SH-SY5Y (cell line): Measurements from ENCODE around the gene TNS1.

Experiments
- GATA2 ChIP-seq: IDR thresholded peaks from 2 replicates; pipeline ENCODE4 v1.6.1; 2011; ENCODE audit warnings: mild to moderate bottlenecking, low read depth, low read length
- GATA3 ChIP-seq: IDR thresholded peaks from 2 replicates; pipeline ENCODE4 v1.6.1; 2011; ENCODE audit warnings: low read depth, mild to moderate bottlenecking, low read length, moderate library complexity

GRCh38 chr2:217802876-217803652 is 199.7 kb downstream of the TNS1 start:
- TF ChIP-seq GATA2 (no peak), GATA3 (no peak)
